NCI-H1417 treated with DMSO at 0.1 percent for 48 hours (cell line): ENCODE results near the gene KCNQ1.

Experiments used
- DNase-seq: peaks from one replicate; lab custom pipeline; 2025; lab: John Stamatoyannopoulos, UW

Gene KCNQ1

GRCh38 chr11:2411446-2412305 lies 33.1 kb upstream of the KCNQ1 start:
- DNase-seq, result no peak

- DNase-seq, result no peak
Measured at GRCh38 chr11:2412323-2412722, 32.5 kb upstream of the KCNQ1 start.

GRCh38 chr11:2413742-2414579 lies 30.8 kb upstream of the KCNQ1 start:
- no peak for DNase-seq

- DNase-seq, result no peak
Measured at GRCh38 chr11:2414616-2415015, 30.2 kb upstream of the KCNQ1 start.

DNA sequence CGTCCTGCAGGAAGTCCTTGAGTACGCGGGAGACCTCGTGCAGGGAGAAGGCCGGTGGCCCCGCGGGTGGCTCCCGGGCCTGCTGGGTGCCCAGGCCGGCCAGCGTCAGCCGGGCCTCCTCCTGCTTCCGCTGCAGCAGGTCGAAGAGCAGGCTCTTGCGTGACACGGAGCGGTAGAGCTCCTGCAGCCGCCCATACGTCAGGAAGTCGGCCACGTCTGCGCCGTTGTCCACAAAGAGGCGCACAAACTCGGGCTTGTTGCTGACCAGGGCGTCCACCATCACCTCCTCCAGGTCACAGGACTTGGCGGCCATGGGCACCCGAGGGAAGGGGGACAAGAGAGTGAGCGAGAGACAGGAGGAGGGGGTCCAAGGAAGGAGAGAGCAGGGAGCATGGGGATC lies 29.6 kb upstream of the KCNQ1 start:
- no peak for DNase-seq

- no peak for DNase-seq
Measured at GRCh38 chr11:2415601-2416380, 29.0 kb upstream of the KCNQ1 start.

DNA sequence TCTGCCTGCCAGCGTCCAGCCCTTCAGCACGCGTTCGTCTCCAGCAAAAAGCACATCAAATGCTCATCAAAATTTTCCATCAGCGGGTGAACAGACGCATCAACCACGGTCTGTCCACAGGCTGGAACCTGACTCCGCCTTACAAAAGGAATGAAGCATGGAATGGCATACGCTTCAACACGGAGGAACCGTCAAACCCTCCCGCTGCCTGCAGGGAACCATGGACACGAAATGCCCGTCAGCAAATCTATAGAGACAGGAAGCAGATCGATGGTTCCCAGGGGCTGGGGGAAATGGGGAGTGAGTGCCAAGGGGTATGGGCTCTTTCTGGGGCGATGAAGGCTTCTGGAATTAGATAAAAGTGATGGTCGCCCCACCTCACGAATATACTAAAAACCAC lies 28.0 kb upstream of the KCNQ1 start:
- no peak for DNase-seq

- DNase-seq, result no peak
Measured at GRCh38 chr11:2417856-2418692, 26.7 kb upstream of the KCNQ1 start.

GRCh38 chr11:2418693-2419360 lies 26.0 kb upstream of the KCNQ1 start:
- DNase-seq, result no peak

GRCh38 chr11:2419638-2420501 lies 24.9 kb upstream of the KCNQ1 start:
- no peak for DNase-seq

DNA sequence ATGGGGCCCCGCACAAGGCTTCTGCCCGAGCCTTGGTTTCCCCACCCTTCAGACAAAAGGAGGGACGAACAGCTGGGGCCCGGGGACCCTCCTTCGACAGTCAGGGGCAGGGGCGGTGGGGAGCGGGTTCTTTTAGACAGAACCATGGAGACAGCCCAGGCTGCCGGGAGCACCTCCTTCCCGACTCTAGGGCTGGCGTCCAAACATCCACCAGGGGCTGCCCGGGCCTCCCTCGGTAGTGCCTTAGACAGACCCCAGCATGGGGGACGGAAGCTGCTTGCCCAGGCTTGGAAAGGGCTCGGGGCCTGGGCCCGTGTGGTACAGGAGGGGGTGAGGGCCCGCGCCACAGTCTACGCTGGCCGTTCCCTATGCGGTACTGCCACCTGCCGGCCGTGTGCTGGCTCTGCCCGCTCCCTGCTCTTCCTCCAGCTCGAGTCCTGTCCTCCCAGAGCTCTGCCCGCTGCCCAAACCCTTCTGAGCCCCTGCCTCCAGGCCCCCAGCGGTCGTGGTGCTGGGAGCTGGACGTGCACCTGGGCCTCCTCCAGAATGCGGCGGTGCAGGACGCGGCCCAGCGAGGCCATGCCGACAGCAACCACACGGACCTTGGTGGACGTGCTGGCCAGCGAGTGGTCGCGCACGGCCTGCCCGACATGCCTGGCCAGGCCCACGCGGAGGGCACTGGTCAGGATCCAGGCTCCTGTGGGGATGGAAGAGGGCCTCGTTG lies 24.1 kb upstream of the KCNQ1 start:
- peak; percentile 56 for DNase-seq

GRCh38 chr11:2421226-2421994 lies 23.4 kb upstream of the KCNQ1 start:
- DNase-seq, result no peak

- DNase-seq, result no peak
Measured at GRCh38 chr11:2421996-2422395, 22.8 kb upstream of the KCNQ1 start.

- no peak for DNase-seq
Measured at GRCh38 chr11:2422461-2423156, 22.2 kb upstream of the KCNQ1 start.

DNA sequence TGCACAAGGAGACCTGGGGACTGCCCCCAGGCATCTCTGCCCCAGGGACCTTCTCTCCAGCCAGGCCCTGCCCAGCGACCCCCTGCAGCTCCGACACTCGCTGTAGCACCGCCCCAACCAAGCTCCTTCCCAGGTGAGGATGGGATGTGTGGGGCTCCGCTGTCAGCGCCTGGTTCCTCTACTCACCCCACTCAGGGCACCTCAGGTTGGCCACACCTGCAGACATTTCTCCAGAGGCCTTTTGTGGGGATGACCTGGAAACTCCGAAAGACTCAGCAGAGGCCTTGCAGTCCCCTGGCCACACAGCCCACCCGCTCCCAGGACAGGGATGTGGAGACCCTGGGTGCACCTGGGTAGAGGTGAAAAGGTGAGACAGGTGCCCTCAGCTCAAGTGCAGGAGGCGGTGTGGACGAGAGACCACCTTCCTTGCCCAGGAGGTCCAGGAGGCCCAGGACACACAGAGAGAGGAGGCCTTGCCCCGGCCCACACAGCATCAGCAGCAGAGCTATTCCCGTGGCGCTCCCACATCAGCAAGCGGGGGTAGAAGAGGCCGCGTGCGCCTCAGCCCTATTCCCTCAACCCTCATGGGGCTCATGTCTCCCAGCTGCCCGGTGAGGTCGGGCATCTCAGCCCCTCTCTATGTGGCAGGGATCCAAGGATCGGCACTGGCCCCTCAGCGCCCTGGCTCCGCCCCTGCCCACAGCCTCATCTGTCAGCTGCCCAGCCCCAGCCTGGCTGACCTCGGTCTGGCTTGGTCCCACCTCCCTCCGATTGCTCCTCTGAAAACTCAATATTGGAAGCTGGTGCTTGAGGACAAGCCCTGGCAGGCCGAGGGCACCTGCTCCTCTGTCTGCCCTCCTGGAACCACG lies 21.4 kb upstream of the KCNQ1 start:
- DNase-seq, result no peak

DNA sequence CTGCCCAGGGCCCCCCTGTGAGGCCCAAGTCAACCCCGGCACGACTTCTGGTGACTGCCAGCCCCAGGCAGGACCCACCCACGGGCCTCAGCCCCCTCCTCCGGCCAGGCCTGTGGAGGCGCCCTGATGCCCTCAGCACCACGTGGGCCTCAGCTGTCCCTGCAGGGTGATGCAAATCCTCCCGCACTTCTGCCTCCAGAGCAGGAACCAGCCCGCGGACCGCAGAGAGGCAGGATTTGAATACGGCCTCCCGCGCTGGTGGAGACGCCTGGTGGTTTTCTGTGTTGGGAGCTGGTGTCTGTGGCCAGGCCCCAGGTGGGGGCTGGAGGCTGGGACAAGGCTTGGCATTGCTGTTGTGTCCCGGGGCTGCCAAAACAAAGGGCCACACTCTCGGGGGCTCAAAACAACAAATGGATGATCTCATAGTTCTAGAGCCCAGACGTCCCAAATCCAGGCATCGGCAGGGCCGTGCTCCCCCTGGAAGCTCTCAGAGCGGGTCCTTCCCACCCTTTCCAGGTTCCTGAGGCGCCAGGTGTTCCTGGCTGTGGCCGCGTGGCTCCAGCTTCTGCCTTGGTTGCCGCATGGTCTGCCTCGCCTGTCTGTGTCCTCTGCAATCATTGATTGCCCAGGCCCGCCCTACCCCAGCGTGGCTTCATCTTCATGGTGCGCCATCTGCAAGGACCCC lies 19.9 kb upstream of the KCNQ1 start:
- no peak for DNase-seq
